HEK293 (cell line): ENCODE results near the gene DCAF15.

Source experiments
- BCL11A ChIP-seq: fragments of 450-650 bp; formaldehyde crosslinking; IDR thresholded peaks from 2 replicates; pipeline ENCODE4 v1.5.1; 2016; ENCODE audit warnings: low read depth, missing biosample characterization, missing genetic modification characterization
- BCL11B ChIP-seq: fragments of 450-650 bp; formaldehyde crosslinking; IDR thresholded peaks from 2 replicates; pipeline ENCODE4 v1.5.1; 2016; ENCODE audit warnings: low read depth, missing biosample characterization, missing genetic modification characterization
- HOXD13 ChIP-seq: sonication (generic); formaldehyde crosslinking; IDR thresholded peaks from 2 replicates; pipeline ENCODE4 v1.8.0; 2022; ENCODE audit warnings: missing genetic modification reagents, borderline replicate concordance
- MEIS1 ChIP-seq: sonication (generic); formaldehyde crosslinking; IDR thresholded peaks from 2 replicates; pipeline ENCODE4 v1.8.1; 2022; ENCODE audit warnings: missing genetic modification reagents, mild to moderate bottlenecking, borderline replicate concordance
- SALL2 ChIP-seq: fragments of 450-650 bp; formaldehyde crosslinking; IDR thresholded peaks from 2 replicates; pipeline ENCODE4 v1.5.0; 2017; ENCODE audit warnings: missing biosample characterization, mild to moderate bottlenecking, missing genetic modification characterization, borderline replicate concordance
- SP2 ChIP-seq: fragments of 450-650 bp; formaldehyde crosslinking; IDR thresholded peaks from 2 replicates; pipeline ENCODE4 v1.5.1; 2016; ENCODE audit warnings: missing biosample characterization, missing genetic modification characterization
- TCF7L2 ChIP-seq: IDR thresholded peaks from 2 replicates; pipeline ENCODE4 v1.6.1; 2011; ENCODE audit warnings: low read depth, mild to moderate bottlenecking, inconsistent platforms, low read length, moderate library complexity, borderline replicate concordance
- TRIM28 ChIP-seq: IDR thresholded peaks from 2 replicates; pipeline ENCODE4 v1.6.1; 2011; ENCODE audit warnings: low read length, control low read depth, borderline replicate concordance
- ZBTB21 ChIP-seq: fragments of 450-650 bp; formaldehyde crosslinking; IDR thresholded peaks from 2 replicates; pipeline ENCODE4 v1.5.1; 2017; ENCODE audit warnings: missing biosample characterization, missing genetic modification characterization
- ZFP41 ChIP-seq: fragments of 450-650 bp; formaldehyde crosslinking; IDR thresholded peaks from 2 replicates; pipeline ENCODE4 v1.5.1; 2016; ENCODE audit warnings: missing biosample characterization, missing genetic modification characterization, borderline replicate concordance
- ZNF133 ChIP-seq: fragments of 450-650 bp; formaldehyde crosslinking; IDR thresholded peaks from 2 replicates; pipeline ENCODE4 v1.5.1; 2016; ENCODE audit warnings: missing biosample characterization, missing genetic modification characterization
- ZNF140 ChIP-seq: fragments of 450-650 bp; formaldehyde crosslinking; IDR thresholded peaks from 2 replicates; pipeline ENCODE4 v1.5.1; 2016; ENCODE audit warnings: missing biosample characterization, missing genetic modification characterization
- ZNF211 ChIP-seq: fragments of 450-650 bp; formaldehyde crosslinking; IDR thresholded peaks from 2 replicates; pipeline ENCODE4 v1.5.1; 2016; ENCODE audit warnings: low read depth, missing biosample characterization, missing genetic modification characterization
- ZNF26 ChIP-seq: fragments of 450-650 bp; formaldehyde crosslinking; IDR thresholded peaks from 2 replicates; pipeline ENCODE4 v1.5.1; 2016; ENCODE audit warnings: missing biosample characterization, missing genetic modification characterization
- ZNF280D ChIP-seq: fragments of 450-650 bp; formaldehyde crosslinking; IDR thresholded peaks from 2 replicates; pipeline ENCODE4 v1.5.1; 2016; ENCODE audit warnings: missing biosample characterization, missing genetic modification characterization
- ZNF302 ChIP-seq: fragments of 450-650 bp; formaldehyde crosslinking; IDR thresholded peaks from 2 replicates; pipeline ENCODE4 v1.5.1; 2016; ENCODE audit warnings: missing biosample characterization, missing genetic modification characterization, low read depth
- ZNF48 ChIP-seq: fragments of 450-650 bp; formaldehyde crosslinking; IDR thresholded peaks from 2 replicates; pipeline ENCODE4 v1.5.1; 2016; ENCODE audit warnings: missing biosample characterization, missing genetic modification characterization
- ZNF510 ChIP-seq: fragments of 450-650 bp; formaldehyde crosslinking; IDR thresholded peaks from 2 replicates; pipeline ENCODE4 v1.5.1; 2018; ENCODE audit warnings: mild to moderate bottlenecking, missing genetic modification characterization, missing biosample characterization; ENCODE audit not compliant: insufficient replicate concordance
- ZNF549 ChIP-seq: fragments of 450-650 bp; IDR thresholded peaks from 2 replicates; pipeline ENCODE4 v1.5.1; 2018; ENCODE audit warnings: missing biosample characterization, missing genetic modification characterization, mild to moderate bottlenecking, inconsistent platforms, moderate library complexity
- ZNF580 ChIP-seq: fragments of 450-650 bp; formaldehyde crosslinking; IDR thresholded peaks from 2 replicates; pipeline ENCODE4 v1.5.1; 2016; ENCODE audit warnings: missing biosample characterization, missing genetic modification characterization
- ZNF621 ChIP-seq: fragments of 450-650 bp; formaldehyde crosslinking; IDR thresholded peaks from 2 replicates; pipeline ENCODE4 v1.5.1; 2017; ENCODE audit warnings: missing biosample characterization, missing genetic modification characterization
- ZNF654 ChIP-seq: fragments of 450-650 bp; formaldehyde crosslinking; IDR thresholded peaks from 2 replicates; pipeline ENCODE4 v1.5.1; 2016; ENCODE audit warnings: low read depth, missing biosample characterization, missing genetic modification characterization
- ZNF677 ChIP-seq: fragments of 450-650 bp; IDR thresholded peaks from 2 replicates; pipeline ENCODE4 v1.5.0; 2018; ENCODE audit warnings: missing biosample characterization, mild to moderate bottlenecking, missing genetic modification characterization, moderate library complexity
- ZNF704 ChIP-seq: fragments of 450-650 bp; formaldehyde crosslinking; IDR thresholded peaks from 2 replicates; pipeline ENCODE4 v1.5.1; 2016; ENCODE audit warnings: missing biosample characterization, missing genetic modification characterization
- ZNF777 ChIP-seq: fragments of 450-650 bp; formaldehyde crosslinking; IDR thresholded peaks from 2 replicates; pipeline ENCODE4 v1.5.1; 2017; ENCODE audit warnings: missing biosample characterization, missing genetic modification characterization, borderline replicate concordance
- ZNF830 ChIP-seq: fragments of 450-650 bp; IDR thresholded peaks from 2 replicates; pipeline ENCODE4 v1.5.0; 2018; ENCODE audit warnings: missing biosample characterization, missing genetic modification characterization, low read depth, mild to moderate bottlenecking, moderate library complexity
- ZNF837 ChIP-seq: fragments of 450-650 bp; formaldehyde crosslinking; IDR thresholded peaks from 2 replicates; pipeline ENCODE4 v1.5.1; 2016; ENCODE audit warnings: missing biosample characterization, missing genetic modification characterization
- ZSCAN30 ChIP-seq: fragments of 450-650 bp; IDR thresholded peaks from 2 replicates; pipeline ENCODE4 v1.5.1; 2018; ENCODE audit warnings: missing biosample characterization, mild to moderate bottlenecking, missing genetic modification characterization, moderate library complexity
- TF ChIP-seq, protein P1 (sequence below): fragments of 450-650 bp; formaldehyde crosslinking; IDR thresholded peaks from 2 replicates; pipeline ENCODE4 v1.5.1; 2017; ENCODE audit warnings: missing biosample characterization, missing genetic modification characterization
- TF ChIP-seq, protein P2 (sequence below): fragments of 450-650 bp; formaldehyde crosslinking; optimal IDR thresholded peaks from 2 replicates; pipeline ENCODE3; 2016; ENCODE audit warnings: missing biosample characterization, mild to moderate bottlenecking, missing genetic modification characterization

The DCAF15 gene

DNA sequence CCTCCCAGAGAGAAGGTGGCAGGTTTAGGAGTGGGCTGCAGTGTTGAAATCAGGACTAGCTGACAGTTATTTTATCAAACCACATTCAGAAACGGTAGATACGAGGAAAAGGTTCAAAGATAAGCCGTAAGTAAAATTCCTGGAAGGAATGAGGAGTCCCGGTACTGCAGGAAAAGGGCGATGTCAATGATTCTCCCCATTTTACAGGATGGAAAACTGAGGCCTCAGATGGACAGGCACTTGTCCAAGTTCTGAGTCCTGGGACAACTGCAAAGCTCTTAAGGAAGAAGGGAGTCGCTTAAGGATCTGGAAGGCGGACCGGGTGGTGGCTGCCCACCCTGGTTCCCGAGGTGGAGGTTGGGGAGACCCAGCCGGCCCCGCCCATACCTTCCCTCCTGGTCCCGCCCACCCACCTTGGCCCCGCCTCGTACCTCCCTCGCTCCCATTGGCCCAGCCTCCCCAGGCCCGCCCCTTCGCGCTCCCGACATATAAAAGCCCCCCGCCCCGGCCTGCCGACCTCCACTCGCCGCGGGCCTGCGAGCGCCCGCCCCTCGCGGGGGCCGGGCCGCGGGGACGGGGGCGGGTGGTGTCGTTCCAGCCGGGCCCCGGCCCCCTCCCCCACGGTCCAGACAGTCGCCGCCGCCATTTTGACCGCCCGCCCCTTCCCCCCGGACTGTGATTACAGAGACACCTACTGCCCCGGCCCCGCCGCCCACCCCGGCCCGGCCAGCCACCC lies 53.2 kb downstream of the DCAF15 start (continued):
- peak; percentile 94 for TF ChIP-seq ZNF280D (tag by site-specific recombination)
- no peak for TF ChIP-seq HOXD13 (CRISPR knock-in tag)
- no peak for TF ChIP-seq ZNF133 (tag by site-specific recombination)
- no peak for TF ChIP-seq ZFP41 (tag by site-specific recombination)
- TF ChIP-seq TCF7L2: no peak
- TF ChIP-seq, protein P1, sequence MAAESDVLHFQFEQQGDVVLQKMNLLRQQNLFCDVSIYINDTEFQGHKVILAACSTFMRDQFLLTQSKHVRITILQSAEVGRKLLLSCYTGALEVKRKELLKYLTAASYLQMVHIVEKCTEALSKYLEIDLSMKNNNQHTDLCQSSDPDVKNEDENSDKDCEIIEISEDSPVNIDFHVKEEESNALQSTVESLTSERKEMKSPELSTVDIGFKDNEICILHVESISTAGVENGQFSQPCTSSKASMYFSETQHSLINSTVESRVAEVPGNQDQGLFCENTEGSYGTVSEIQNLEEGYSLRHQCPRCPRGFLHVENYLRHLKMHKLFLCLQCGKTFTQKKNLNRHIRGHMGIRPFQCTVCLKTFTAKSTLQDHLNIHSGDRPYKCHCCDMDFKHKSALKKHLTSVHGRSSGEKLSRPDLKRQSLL (tag by site-specific recombination): no peak
- TF ChIP-seq ZNF549 (tag by site-specific recombination): no peak
- TF ChIP-seq ZNF704: no peak
- TF ChIP-seq ZNF830: no peak
- no peak for TF ChIP-seq TRIM28
- TF ChIP-seq ZNF510 (tag by site-specific recombination): no peak
- TF ChIP-seq ZNF837 (tag by site-specific recombination): no peak
- 0 out of 2 replicates have a peak, but pooled peaks have one; percentile 6 for TF ChIP-seq ZNF654
- TF ChIP-seq, protein P2, sequence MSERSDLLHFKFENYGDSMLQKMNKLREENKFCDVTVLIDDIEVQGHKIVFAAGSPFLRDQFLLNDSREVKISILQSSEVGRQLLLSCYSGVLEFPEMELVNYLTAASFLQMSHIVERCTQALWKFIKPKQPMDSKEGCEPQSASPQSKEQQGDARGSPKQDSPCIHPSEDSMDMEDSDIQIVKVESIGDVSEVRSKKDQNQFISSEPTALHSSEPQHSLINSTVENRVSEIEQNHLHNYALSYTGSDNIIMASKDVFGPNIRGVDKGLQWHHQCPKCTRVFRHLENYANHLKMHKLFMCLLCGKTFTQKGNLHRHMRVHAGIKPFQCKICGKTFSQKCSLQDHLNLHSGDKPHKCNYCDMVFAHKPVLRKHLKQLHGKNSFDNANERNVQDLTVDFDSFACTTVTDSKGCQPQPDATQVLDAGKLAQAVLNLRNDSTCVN (tag by site-specific recombination): no peak
- peak; percentile 77 for TF ChIP-seq SP2 (tag by site-specific recombination)
- TF ChIP-seq ZNF302: no peak
- no peak for TF ChIP-seq ZNF26
- no peak for TF ChIP-seq ZNF677
- TF ChIP-seq BCL11A (tag by site-specific recombination): no peak
- TF ChIP-seq ZNF777 (tag by site-specific recombination): no peak
- no peak for TF ChIP-seq ZNF621
- TF ChIP-seq MEIS1: no peak
- TF ChIP-seq ZSCAN30 (tag by site-specific recombination): peak; percentile 90
- peak; percentile 96 for TF ChIP-seq ZNF580 (tag by site-specific recombination)
- no peak for TF ChIP-seq ZNF140
- peak; percentile 55; the same call in 1 of the 2 replicates for TF ChIP-seq ZBTB21 (tag by site-specific recombination)
- 0 out of 2 replicates have a peak, but pooled peaks have one; percentile 20 for TF ChIP-seq BCL11B (tag by site-specific recombination)
- TF ChIP-seq ZNF211 (tag by site-specific recombination): no peak
- TF ChIP-seq SALL2 (tag by site-specific recombination): no peak
- TF ChIP-seq ZNF48: no peak
